NCI-H446 (cell line): Measurements from ENCODE around the gene BCO2.
A peak's percentile ranks its signal among the peaks of the same experiment; 100 is the strongest.

Source experiments
- DNase-seq, 2 experiments: peaks; one replicate each; lab custom pipeline; 2025; lab: John Stamatoyannopoulos, UW

The BCO2 gene

GRCh38 chr11:112249871-112250610 is 74.7 kb downstream of the BCO2 start:
- DNase-seq: no peak

- DNase-seq: no peak
These were observed 78.4 kb downstream of the BCO2 start for GRCh38 chr11:112253605-112254242.

GRCh38 chr11:112255067-112255720 is 79.9 kb downstream of the BCO2 start:
- peak; percentile 72 to 77 for DNase-seq

- no peak for DNase-seq
These were observed 85.2 kb downstream of the BCO2 start, which contains the start of gene PLET1 for GRCh38 chr11:112260490-112260889. TSS of gene PLET1 (minus strand) at chr11:112260860. CDS start at chr11:112260589, 271 bp downstream.

- DNase-seq: no peak
These were observed 90.5 kb downstream of the BCO2 start for GRCh38 chr11:112265659-112266409.

- no peak for DNase-seq
These were observed 91.1 kb downstream of the BCO2 start for GRCh38 chr11:112266410-112266778.

GRCh38 chr11:112267188-112267591 is 91.9 kb downstream of the BCO2 start:
- DNase-seq: no peak

GRCh38 chr11:112268406-112268805 is 93.1 kb downstream of the BCO2 start:
- DNase-seq: no peak
